ENCODE data around the gene BMPR2.
"Not testable (repeated sequence)": the region's sequence is repeated elsewhere in the genome, so short reads cannot be mapped to it uniquely, and the experiment has no call there.

The BMPR2 gene

DNA sequence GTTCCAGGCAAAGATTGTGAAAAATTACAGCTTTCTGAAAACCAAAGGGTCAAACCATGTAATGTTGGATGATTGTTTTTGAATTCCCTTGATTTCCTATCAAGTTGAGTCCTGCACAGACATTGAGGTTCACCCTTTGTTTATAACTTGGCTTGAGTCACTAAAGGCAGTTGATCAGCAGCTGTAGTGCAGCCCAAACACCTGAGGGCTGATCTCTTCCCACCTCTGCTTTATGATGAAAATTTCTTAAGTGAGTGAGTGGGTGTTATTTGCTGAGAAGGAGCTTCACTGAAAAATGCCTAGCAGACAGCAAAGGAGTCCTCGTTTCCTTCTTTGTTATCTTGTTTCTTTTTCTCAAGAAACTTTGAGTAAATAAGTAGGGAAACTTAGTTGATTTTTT, 31.9 kb upstream of the BMPR2 start:
- TF ChIP-seq, protein P1, sequence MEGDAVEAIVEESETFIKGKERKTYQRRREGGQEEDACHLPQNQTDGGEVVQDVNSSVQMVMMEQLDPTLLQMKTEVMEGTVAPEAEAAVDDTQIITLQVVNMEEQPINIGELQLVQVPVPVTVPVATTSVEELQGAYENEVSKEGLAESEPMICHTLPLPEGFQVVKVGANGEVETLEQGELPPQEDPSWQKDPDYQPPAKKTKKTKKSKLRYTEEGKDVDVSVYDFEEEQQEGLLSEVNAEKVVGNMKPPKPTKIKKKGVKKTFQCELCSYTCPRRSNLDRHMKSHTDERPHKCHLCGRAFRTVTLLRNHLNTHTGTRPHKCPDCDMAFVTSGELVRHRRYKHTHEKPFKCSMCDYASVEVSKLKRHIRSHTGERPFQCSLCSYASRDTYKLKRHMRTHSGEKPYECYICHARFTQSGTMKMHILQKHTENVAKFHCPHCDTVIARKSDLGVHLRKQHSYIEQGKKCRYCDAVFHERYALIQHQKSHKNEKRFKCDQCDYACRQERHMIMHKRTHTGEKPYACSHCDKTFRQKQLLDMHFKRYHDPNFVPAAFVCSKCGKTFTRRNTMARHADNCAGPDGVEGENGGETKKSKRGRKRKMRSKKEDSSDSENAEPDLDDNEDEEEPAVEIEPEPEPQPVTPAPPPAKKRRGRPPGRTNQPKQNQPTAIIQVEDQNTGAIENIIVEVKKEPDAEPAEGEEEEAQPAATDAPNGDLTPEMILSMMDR (IDR thresholded peaks at IDR 0.05; ENCODE audit: low read depth, low read length, missing control alignments) = no peak
- no peak for DNase-seq (ENCODE audit: extremely low read depth, low read depth)

DNA sequence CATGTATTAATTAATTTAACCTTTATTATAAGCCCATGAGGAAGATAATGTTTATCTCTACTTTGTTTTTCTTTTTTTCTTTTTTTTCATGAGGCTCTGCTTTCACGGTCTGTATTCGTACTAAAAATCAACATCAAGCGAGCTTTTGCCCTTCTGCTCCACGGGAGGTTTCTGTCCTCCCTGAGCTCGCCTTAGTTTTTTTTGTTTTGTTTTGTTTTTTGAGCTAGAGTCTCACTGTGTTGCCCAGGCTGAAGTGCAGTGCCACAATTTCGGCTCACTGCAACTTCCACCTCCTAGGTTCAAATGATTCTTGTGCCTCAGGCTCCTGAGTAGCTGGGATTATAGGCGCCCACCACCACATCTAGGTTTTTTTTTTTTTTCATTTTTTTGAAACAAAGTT, 29.9 kb upstream of the BMPR2 start:
- no peak for DNase-seq (ENCODE audit: extremely low read depth, low read depth)
- H3K4me3 ChIP-seq (replicated peaks; ENCODE audit: low read depth, low read length) = no peak overlapping the region
- TF ChIP-seq, protein P1 (IDR thresholded peaks at IDR 0.05; ENCODE audit: low read depth, low read length, missing control alignments) = no peak

More for the DNA sequence above, 31.9 kb upstream of the BMPR2 start:
- no peak overlapping the region for H3K4me3 ChIP-seq (replicated peaks; ENCODE audit: low read depth, low read length)

DNA sequence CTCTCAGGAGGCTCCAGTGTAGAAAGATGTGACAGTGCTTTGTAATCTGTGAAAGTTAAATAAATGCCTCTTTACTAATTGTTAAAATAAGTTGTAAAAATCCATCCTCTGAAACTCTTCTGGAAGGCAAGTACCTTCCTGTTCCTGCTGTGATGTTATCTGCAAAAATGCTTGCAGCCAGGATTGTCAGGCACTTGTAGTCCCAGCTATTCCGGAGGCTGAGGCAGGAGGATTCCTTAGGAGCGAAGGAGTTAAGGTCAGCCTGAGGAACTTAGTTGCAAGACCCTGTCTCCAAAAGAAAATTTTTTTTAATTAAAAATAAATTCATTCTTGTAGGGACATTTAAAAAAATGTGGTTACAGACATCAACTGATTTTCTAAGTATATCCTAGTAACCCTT, 22.7 kb upstream of the BMPR2 start:
- DNase-seq (ENCODE audit: extremely low read depth, low read depth) = no peak
- TF ChIP-seq, protein P1 (IDR thresholded peaks at IDR 0.05; ENCODE audit: low read depth, low read length, missing control alignments) = no peak
- no peak overlapping the region for H3K4me3 ChIP-seq (replicated peaks; ENCODE audit: low read depth, low read length)

DNA sequence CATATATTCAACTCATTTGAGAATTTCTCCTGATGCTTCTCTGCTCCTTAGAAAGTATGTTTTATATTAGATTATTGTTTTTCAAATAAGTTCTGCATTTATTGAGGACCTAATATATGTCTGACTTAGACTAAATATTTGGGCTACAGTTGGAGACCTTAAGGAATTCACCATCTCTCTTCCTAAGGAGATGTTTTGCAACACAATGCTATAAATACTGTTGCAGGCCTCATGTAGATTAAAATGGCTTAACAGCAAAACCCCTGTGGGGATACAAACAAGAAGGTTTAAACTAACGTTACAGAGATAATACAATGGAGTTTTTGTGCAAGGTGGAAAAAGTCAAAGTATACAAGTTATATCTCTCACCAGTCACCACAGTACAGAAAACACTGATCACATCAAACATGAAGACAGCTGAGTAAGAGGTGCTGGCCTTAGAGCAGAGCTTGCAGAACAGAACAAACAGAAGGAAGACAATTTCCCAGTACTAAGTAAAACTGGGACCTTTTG, 20.1 kb upstream of the BMPR2 start:
- H3K4me3 ChIP-seq (replicated peaks; ENCODE audit: low read depth, low read length) = no peak overlapping the region
- no peak for DNase-seq (ENCODE audit: extremely low read depth, low read depth)
- TF ChIP-seq, protein P1 (IDR thresholded peaks at IDR 0.05; ENCODE audit: low read depth, low read length, missing control alignments) = no peak

DNA sequence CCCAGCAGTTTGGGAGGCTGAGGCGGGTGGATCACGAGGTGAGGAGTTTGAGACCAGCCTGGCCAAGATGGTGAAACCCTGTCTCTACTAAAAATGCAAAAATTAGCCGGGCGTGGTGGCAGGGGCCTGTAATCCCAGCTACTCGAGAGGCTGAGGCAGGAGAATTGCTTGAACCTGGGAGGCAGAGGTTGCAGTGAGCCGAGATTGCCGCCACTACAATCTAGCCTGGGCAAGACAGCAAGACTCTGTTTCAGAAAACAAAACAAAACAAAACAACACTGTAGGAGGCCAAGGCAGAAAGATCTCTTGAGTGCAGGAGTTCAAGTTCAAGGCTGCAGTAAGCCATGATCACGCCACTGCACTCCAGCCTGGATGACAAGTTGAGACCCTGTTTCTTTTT, 17.2 kb upstream of the BMPR2 start:
- not testable (repeated sequence) for DNase-seq (ENCODE audit: extremely low read depth, low read depth); H3K4me3 ChIP-seq (replicated peaks; ENCODE audit: low read depth, low read length)

DNA sequence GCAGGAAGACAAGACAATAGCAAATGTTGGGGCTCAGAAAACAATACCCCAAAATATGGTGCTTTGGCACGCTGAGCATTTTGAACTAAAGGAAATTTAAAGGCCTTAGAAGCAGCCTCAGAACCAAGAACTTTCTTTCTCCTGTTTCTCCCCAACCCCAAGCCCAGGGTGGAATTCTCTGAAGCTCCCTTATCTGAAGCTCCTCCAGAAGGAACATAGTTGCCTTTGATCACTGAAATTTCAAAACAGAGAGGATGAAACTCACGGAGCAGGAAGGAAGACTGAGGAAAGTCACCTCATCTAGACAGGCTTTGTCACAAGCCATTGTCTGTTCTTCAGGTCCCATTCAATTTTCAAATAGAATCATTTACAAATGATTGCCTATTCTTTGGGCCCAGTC, 15.5 kb upstream of the BMPR2 start:
- TF ChIP-seq, protein P1 (IDR thresholded peaks at IDR 0.05; ENCODE audit: low read depth, low read length, missing control alignments) = no peak
- no peak overlapping the region for H3K4me3 ChIP-seq (replicated peaks; ENCODE audit: low read depth, low read length)
- DNase-seq (ENCODE audit: extremely low read depth, low read depth) = no peak

DNA sequence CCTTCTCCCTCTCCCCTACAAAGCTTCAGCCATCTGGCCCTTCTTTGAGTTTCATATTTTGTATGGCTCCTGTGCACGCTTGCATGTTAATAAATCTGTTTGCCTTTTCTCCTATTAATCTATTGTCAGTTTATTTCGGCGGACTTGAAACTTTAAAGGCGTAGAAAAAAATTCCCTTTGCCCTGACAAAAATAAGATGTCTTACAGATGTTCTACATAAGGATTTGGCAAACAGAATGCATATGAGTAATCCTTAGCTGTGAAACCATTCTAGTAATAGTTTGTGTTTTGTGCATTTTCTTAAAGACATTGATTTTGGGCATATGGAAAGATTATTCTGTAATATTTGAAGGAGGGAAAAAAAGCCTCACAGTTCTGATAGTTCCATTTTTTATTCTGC, 15.0 kb upstream of the BMPR2 start:
- no peak overlapping the region for H3K4me3 ChIP-seq (replicated peaks; ENCODE audit: low read depth, low read length)
- no peak for DNase-seq (ENCODE audit: extremely low read depth, low read depth)
- TF ChIP-seq, protein P1 (IDR thresholded peaks at IDR 0.05; ENCODE audit: low read depth, low read length, missing control alignments) = no peak

All from HFF-Myc (cell line).